Iris pigment epithelial cell (primary cell): ENCODE measurements around the gene C10orf90.
"Not testable (repeated sequence)": the region's sequence is repeated elsewhere in the genome, so short reads cannot be mapped to it uniquely, and the experiment has no call there.

Source experiments
- DNase-seq: peaks from one replicate; pipeline ENCODE4 v3.0.0-alpha.2; 2011; ENCODE audit warnings: low read depth

C10orf90 gene

GRCh38 chr10:126583552-126584200 is 86.8 kb downstream of the C10orf90 start:
- no peak for DNase-seq

GRCh38 chr10:126581648-126582046 is 88.8 kb downstream of the C10orf90 start:
- no peak for DNase-seq

- no peak for DNase-seq
Measured at GRCh38 chr10:126580873-126581647, 89.4 kb downstream of the C10orf90 start.

- DNase-seq, result peak; percentile 23
Measured at GRCh38 chr10:126576336-126576735, 94.2 kb downstream of the C10orf90 start.

GRCh38 chr10:126570621-126571602 is 99.6 kb downstream of the C10orf90 start:
- no peak for DNase-seq

- DNase-seq, result no peak
Measured at GRCh38 chr10:126570245-126570570, 100.3 kb downstream of the C10orf90 start.

- DNase-seq, result peak; percentile 72
Measured at GRCh38 chr10:126569513-126570244, 100.8 kb downstream of the C10orf90 start.

GRCh38 chr10:126568809-126569385 is 101.6 kb downstream of the C10orf90 start:
- no peak for DNase-seq

GRCh38 chr10:126565871-126566270 is 104.6 kb downstream of the C10orf90 start:
- no peak for DNase-seq

- DNase-seq, result no peak
Measured at GRCh38 chr10:126565441-126565840, 105.1 kb downstream of the C10orf90 start.

GRCh38 chr10:126564326-126564888 is 106.1 kb downstream of the C10orf90 start:
- DNase-seq, result no peak

- DNase-seq, result no peak
Measured at GRCh38 chr10:126563361-126563760, 107.1 kb downstream of the C10orf90 start.

- no peak for DNase-seq
Measured at GRCh38 chr10:126561921-126562680, 108.4 kb downstream of the C10orf90 start.

GRCh38 chr10:126561294-126561920 is 109.1 kb downstream of the C10orf90 start:
- no peak for DNase-seq

GRCh38 chr10:126558881-126559280 is 111.6 kb downstream of the C10orf90 start:
- DNase-seq, result no peak

- no peak for DNase-seq
Measured at GRCh38 chr10:126551202-126551601, 119.3 kb downstream of the C10orf90 start.

GRCh38 chr10:126550586-126550985 is 119.9 kb downstream of the C10orf90 start:
- not testable (repeated sequence) for DNase-seq

- no peak for DNase-seq
Measured at GRCh38 chr10:126549344-126549743, 121.1 kb downstream of the C10orf90 start.

- no peak for DNase-seq
Measured at GRCh38 chr10:126544565-126544964, 125.9 kb downstream of the C10orf90 start.
